GM12878 (cell line): ENCODE data around the gene UBE2E2. TPM values are rescaled to one million over a fixed set of nuclear protein-coding genes. Genes with fewer than 3 reads are reported as not detected.

Experiments
- ATAC-seq: fragments of 200-7000 bp; cut with Tn5 transposase; 3 replicates; pipeline ENCODE4 v1.9.1; 2020; ENCODE audit warnings: mild to moderate bottlenecking, moderate library complexity
- BruUV-seq: library from RNA; stranded (reverse); fragments of 400-500 nt; replicated peaks from 2 replicates; lab custom pipeline; 2021; lab: Mats Ljungman, UMichigan
- CTCF ChIA-PET: fragments of 300-600 bp; sonication (Branson Sonifier 250); formaldehyde crosslinking; extraction: SDS; loops from one replicate; lab custom pipeline; 2021; ENCODE audit warnings: inconsistent platforms; lab: Yijun Ruan, JAX
- POLR2A ChIA-PET: fragments of 350-600 bp; formaldehyde crosslinking; extraction: SDS; loops from one replicate; lab custom pipeline; 2021; ENCODE audit warnings: inconsistent platforms; lab: Charles Lee
- RAD21 ChIA-PET: fragments of 300-600 bp; sonication (Branson Sonifier 250); formaldehyde crosslinking; loops from one replicate; lab custom pipeline; 2023; ENCODE audit warnings: antibody characterized with exemption; ENCODE audit not compliant: unreplicated experiment; lab: Charles Lee
- SMC1A ChIA-PET: fragments of 300-600 bp; sonication (Branson Sonifier 250); formaldehyde crosslinking; loops from one replicate; lab custom pipeline; 2023; ENCODE audit not compliant: unreplicated experiment, uncharacterized antibody; lab: Charles Lee
- DNase-seq: peaks from one replicate; pipeline ENCODE4 v3.0.0-alpha.2; 2011; ENCODE audit warnings: low read depth, low spot score
- FAIRE-seq: peaks from 3 replicates; lab custom pipeline; 2011; peaks lifted over from hg19 to GRCh38; lab: Jason Lieb, UNC
- H2AFZ ChIP-seq: 2 replicates; pipeline ENCODE4 v1.6.0; 2011; ENCODE audit warnings: low read depth, low read length, control low read depth; ENCODE audit not compliant: control insufficient read depth
- H3K27ac ChIP-seq: 2 replicates; pipeline ENCODE4 v1.5.1; 2011; ENCODE audit warnings: control low read depth; ENCODE audit not compliant: control insufficient read depth, insufficient read depth
- H3K27me3 ChIP-seq, 2 experiments: replicated peaks in 1 of 2; 2 replicates each; pipeline versions ENCODE4 v1.6.0 to v1.6.1; 2011; ENCODE audit warnings: low read length in 1 of 2; ENCODE audit not compliant: control insufficient read depth in 2 of 2, insufficient read depth in 2 of 2
- H3K36me3 ChIP-seq, 2 experiments: 2 replicates each; pipeline ENCODE4 v1.5.1; 2011; ENCODE audit warnings: low read length in 1 of 2; ENCODE audit not compliant: control insufficient read depth in 2 of 2, insufficient read depth in 2 of 2
- H3K4me1 ChIP-seq: 2 replicates; pipeline ENCODE4 v1.6.1; 2011; ENCODE audit warnings: mild to moderate bottlenecking, low read length, moderate library complexity, mixed read lengths; ENCODE audit not compliant: control insufficient read depth, insufficient read depth
- H3K4me2 ChIP-seq: 2 replicates; pipeline ENCODE4 v1.6.0; 2011; ENCODE audit warnings: control low read depth; ENCODE audit not compliant: control insufficient read depth, insufficient read depth
- H3K4me3 ChIP-seq: fragments of 200-600 bp; sonication (generic); 2 replicates; pipeline ENCODE4 v1.5.1; 2016
- H3K79me2 ChIP-seq: 2 replicates; pipeline ENCODE4 v1.6.0; 2011; ENCODE audit warnings: low read length; ENCODE audit not compliant: control insufficient read depth, insufficient read depth
- H3K9ac ChIP-seq: 2 replicates; pipeline ENCODE4 v1.8.0; 2011; ENCODE audit warnings: low read length, control low read depth, mixed read lengths; ENCODE audit not compliant: control insufficient read depth, insufficient read depth
- H3K9me3 ChIP-seq: replicated peaks from 3 replicates; pipeline ENCODE4 v1.5.1; 2011; ENCODE audit warnings: mild to moderate bottlenecking, low read length; ENCODE audit not compliant: control insufficient read depth, insufficient read depth
- H4K20me1 ChIP-seq: 2 replicates; pipeline ENCODE4 v1.6.0; 2011; ENCODE audit not compliant: control insufficient read depth, insufficient read depth
- ASH2L ChIP-seq: fragments of 300-600, 200-600 bp; sonication (generic); IDR thresholded peaks from 2 replicates; pipeline ENCODE4 v1.6.1; 2017; ENCODE audit warnings: low read depth, mild to moderate bottlenecking, borderline replicate concordance
- BACH1 ChIP-seq: fragments of 450-650 bp; IDR thresholded peaks from 2 replicates; pipeline ENCODE4 v1.6.1; 2017; ENCODE audit warnings: mild to moderate bottlenecking, borderline replicate concordance
- CREM ChIP-seq: IDR thresholded peaks from 2 replicates; pipeline ENCODE4 v1.6.1; 2014; ENCODE audit warnings: antibody characterized with exemption, low read depth
- CUX1 ChIP-seq: IDR thresholded peaks from 2 replicates; pipeline ENCODE4 v1.6.1; 2012; ENCODE audit warnings: improper control_type of control experiment, low read depth, low read length; ENCODE audit not compliant: insufficient replicate concordance
- ELK1 ChIP-seq: IDR thresholded peaks from 2 replicates; pipeline ENCODE4 v1.6.1; 2012; ENCODE audit warnings: low read depth, low read length, improper control_type of control experiment
- KLF5 ChIP-seq: fragments of 450-650 bp; IDR thresholded peaks from 2 replicates; pipeline ENCODE4 v1.6.1; 2014; ENCODE audit warnings: mild to moderate bottlenecking; ENCODE audit not compliant: partially characterized antibody
- MTA2 ChIP-seq: fragments of 450-650 bp; IDR thresholded peaks from 2 replicates; pipeline ENCODE4 v1.6.1; 2016; ENCODE audit warnings: low read depth, mild to moderate bottlenecking, moderate library complexity
- NBN ChIP-seq: fragments of 450-650 bp; IDR thresholded peaks from 2 replicates; pipeline ENCODE4 v1.6.1; 2016
- RBBP5 ChIP-seq: fragments of 200-600 bp; sonication (generic); conservative IDR thresholded peaks from 2 replicates; pipeline ENCODE4 v1.6.1; 2016
- RFX5 ChIP-seq: IDR thresholded peaks from 2 replicates; pipeline ENCODE4 v1.6.1; 2011; ENCODE audit warnings: low read depth, low read length, improper control_type of control experiment
- YY1 ChIP-seq: IDR thresholded peaks from 2 replicates; pipeline ENCODE4 v1.6.1; 2011; ENCODE audit warnings: low read depth, mild to moderate bottlenecking, low read length
- ZNF217 ChIP-seq: fragments of 450-650 bp; IDR thresholded peaks from 2 replicates; pipeline ENCODE4 v1.6.1; 2017; ENCODE audit warnings: antibody characterized with exemption, mild to moderate bottlenecking
- WGBS: methylation state at CpG from one replicate; pipeline ENCODE4 v1.1.6; 2016; ENCODE audit warnings: low lambda C conversion rate; ENCODE audit not compliant: insufficient replicate concordance, insufficient coverage; ENCODE audit errors: missing lambda C conversion rate; 5-methylcytosine and 5-hydroxymethylcytosine counted together
- in situ Hi-C: fragments of 300-500 bp; cut with MboI; formaldehyde crosslinking; loops from 9 replicates; pipeline ENCODE4 v1.14.3; 2018; ENCODE audit warnings: mixed read lengths
- intact Hi-C: fragments of 100-400 bp; cut with micrococcal nuclease; formaldehyde crosslinking; loops from one replicate; pipeline ENCODE4 v1.14.2; 2022; ENCODE audit not compliant: unreplicated experiment
- polyA plus RNA-seq, 11 experiments: library from polyadenylated mRNA; depleted of rRNA in 4 of 11; unstranded in 6 of 11; stranded (reverse) in 5 of 11; fragments of >200 nt; fragmentation: Nextera tagmentation in 4 of 11; fragmentation: Illumina TruSeq in 1 of 11; extraction: Ambion mirVana in 4 of 11; extraction: Trizol in 1 of 11; gene quantifications; 1 replicate in 1 of 11; 2 replicates in 10 of 11; pipeline versions ENCODE4 v1.2.1 to v1.2.3, GENCODE V29; 2011 to 2016; ENCODE audit warnings: inconsistent platforms in 2 of 11, missing spikeins in 2 of 11, low read depth in 1 of 11
- total RNA-seq, 4 experiments: library from RNA; depleted of rRNA in 3 of 4; stranded (reverse); fragments of >200 nt in 3 of 4; fragmentation: Illumina TruSeq in 1 of 4; extraction: Trizol in 1 of 4; gene quantifications; 2 replicates each; pipeline versions ENCODE4 v1.2.1 to v1.2.3, GENCODE V29; 2013 to 2021

Gene UBE2E2
- total and polyA plus RNA-seq, 10 of the 15 experiments (the other 5 are each of a cell fraction or from before 2014, with no cell fraction given) = 8.7 to 71.0 (median 36.4) TPM

- POLR2A ChIA-PET = no interaction called here
Observed at GRCh38 chr3:23275814-23276213, 72.7 kb downstream of the UBE2E2 start.

GRCh38 chr3:23276913-23277658, 74.0 kb downstream of the UBE2E2 start:
- ChIA-PET SMC1A (interaction anchor here (0.9 to 1.0 kb wide), 2 partner anchors 37 to 581 kb away, joined by 3 to 4 read pairs; no protein-coding TSS in a partner anchor), RAD21 (interaction anchor here (0.6 to 1.4 kb wide), 2 partner anchors 72 to 119 kb away, joined by 3 read pairs; no protein-coding TSS in a partner anchor), CTCF (interaction anchor here (1.5 to 2.4 kb wide), 3 partner anchors 9 to 21 kb away, joined by 3 to 6 read pairs (median 5); no protein-coding TSS in a partner anchor), POLR2A (interaction anchor here (0.6 kb wide), 1 partner anchor 14 kb away, joined by 4 read pairs; no protein-coding TSS in a partner anchor)
- in situ Hi-C loops (no loop called here), intact Hi-C loops (no loop called here)
- DNase-seq (no peak), FAIRE-seq (no peak), ATAC-seq (no peak)
- TF ChIP-seq ASH2L (no peak), YY1 (no peak), RFX5 (no peak), ELK1 (no peak), KLF5 (no peak), CUX1 (no peak), CREM (no peak), BACH1 (no peak)
- Histone ChIP-seq H3K4me1 (no peaks in the 10 kb centered on the region), H3K27ac (no peak overlapping the region), H3K9me3 (peaks cover 3% of the 10 kb centered on the region; the same call in 2 of the 3 replicates), H3K36me3 (no peaks in the 10 kb centered on the region), H2AFZ (no peak overlapping the region), H4K20me1 (no peaks in the 10 kb centered on the region), H3K79me2 (peaks cover 3% of the 10 kb centered on the region), H3K9ac (no peak overlapping the region), H3K27me3 (no peaks in the 10 kb centered on the region), H3K4me3 (no peak overlapping the region), H3K4me2 (no peak overlapping the region)
- no TSS peak for BruUV-seq
- WGBS = 84% methylated on average over 7 of the region's 7 CpGs

More at GRCh38 chr3:23275814-23276213, 72.7 kb downstream of the UBE2E2 start:
- peaks cover 3% of the 10 kb centered on the region for H3K79me2 ChIP-seq
- RAD21 ChIA-PET = interaction anchor here (1.4 kb wide), 1 partner anchor 71 kb away, joined by 3 read pairs; no protein-coding TSS in a partner anchor
- in situ Hi-C loops (no loop called here), intact Hi-C loops (no loop called here)
- no peak for TF ChIP-seq ZNF217
- no peak for TF ChIP-seq NBN
- no peak for TF ChIP-seq MTA2
- TF ChIP-seq RBBP5 = no peak
- H3K4me2 ChIP-seq = no peak overlapping the region
- ATAC-seq = no peak
- no TSS peak for BruUV-seq
- H3K4me1 ChIP-seq = no peaks in the 10 kb centered on the region
- no peaks in the 10 kb centered on the region for H3K27me3 ChIP-seq
- SMC1A ChIA-PET = interaction anchor here (1.0 to 1.4 kb wide), 2 partner anchors 9 to 31 kb away, joined by 3 read pairs; no protein-coding TSS in a partner anchor
- 97% methylated on average over 2 of the region's 2 CpGs for WGBS
- DNase-seq = no peak
- H3K4me3 ChIP-seq = no peak overlapping the region
- peaks cover 7% of the 10 kb centered on the region for H3K9me3 ChIP-seq
- H3K36me3 ChIP-seq = no peaks in the 10 kb centered on the region
- CTCF ChIA-PET = interaction anchor here (1.0 to 2.4 kb wide), 3 partner anchors 10 to 17 kb away, joined by 3 to 6 read pairs (median 5); no protein-coding TSS in a partner anchor
- H3K27ac ChIP-seq = no peak overlapping the region
- FAIRE-seq = no peak
- H2AFZ ChIP-seq = no peak overlapping the region
- no peaks in the 10 kb centered on the region for H4K20me1 ChIP-seq
- H3K9ac ChIP-seq = no peak overlapping the region
